Upper lobe of left lung (tissue), 4 donors: ENCODE measurements around the gene MCU.

ENCODE experiments used
- CTCF ChIP-seq, 6 experiments: fragments of 450-650 bp in 4 of 6; fragments of 200-600 bp in 2 of 6; sonication (generic) in 2 of 6; IDR thresholded peaks; one replicate each; pipeline ENCODE4 v1.5.1; 2016 to 2019; ENCODE audit warnings: antibody characterized with exemption in 6 of 6
- EP300 ChIP-seq, 4 donors: sonication (generic); formaldehyde crosslinking; IDR thresholded peaks; one replicate each; pipeline ENCODE4 v1.5.1; 2017; ENCODE audit warnings: antibody characterized with exemption in 4 of 4, control low read depth in 2 of 4
- POLR2A ChIP-seq, 4 donors: fragments of 450-650 bp; IDR thresholded peaks; one replicate each; pipeline ENCODE4 v1.5.1; 2016 to 2017; ENCODE audit warnings: antibody characterized with exemption in 4 of 4, mild to moderate bottlenecking in 2 of 4

- TF ChIP-seq CTCF (IDR thresholded peaks at IDR 0.05) = no peak
- TF ChIP-seq POLR2A (IDR thresholded peaks at IDR 0.05) = no peak
- no peak for TF ChIP-seq EP300 (IDR thresholded peaks at IDR 0.05)
Measured at GRCh38 chr10:72754275-72755032, 62.5 kb downstream of the MCU start.
